ENCODE data around the gene TXNRD1. TPM values are rescaled to one million over a fixed set of nuclear protein-coding genes. Genes with fewer than 3 reads are reported as not detected.

Gene TXNRD1
- total and polyA plus RNA-seq, 9 donors, result 45.0 to 157 (median 77.4) TPM

DNA sequence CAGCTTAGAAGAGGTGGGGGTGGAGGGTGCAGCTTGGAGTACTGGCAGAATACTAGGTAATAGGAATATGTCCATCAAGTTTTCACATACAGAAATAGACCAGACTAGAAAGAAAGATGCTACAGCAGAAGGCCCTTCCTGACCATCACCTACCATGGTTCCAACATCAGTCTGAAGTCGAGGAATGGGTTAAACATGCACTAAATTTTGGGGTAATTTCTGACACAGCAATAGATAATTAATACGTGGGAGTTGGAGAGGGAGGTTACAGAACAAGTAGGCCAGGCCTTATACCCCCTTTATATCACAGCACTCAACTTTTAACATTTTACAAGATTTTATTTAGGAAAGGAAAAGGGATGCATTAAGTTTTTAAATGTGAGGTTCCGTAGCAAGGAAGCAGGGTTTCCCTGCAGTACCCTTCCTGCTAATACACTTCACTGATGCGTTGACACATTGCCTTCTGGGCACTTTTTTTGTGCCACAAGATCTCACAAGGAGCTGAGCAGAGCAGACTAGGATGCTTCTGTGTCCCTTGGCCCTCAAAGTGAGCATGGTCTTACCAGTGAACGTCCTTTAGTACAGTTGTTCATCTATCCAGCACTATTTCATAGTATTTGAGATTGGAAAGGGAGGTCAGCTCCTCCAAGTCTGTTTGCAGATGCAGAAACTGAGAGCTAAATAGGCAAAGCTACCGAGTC is 138.7 kb downstream of the TXNRD1 start:
- WGBS, 3 donors, result 56 to 65% (median 57%) methylated on average over 6 of the region's 6 CpGs
- intact Hi-C loops (cut with DNase I), result loop anchor here in 1 of 4 donors (10.0 kb wide), 1 partner anchor 150 kb away; no protein-coding TSS in a partner anchor

DNA sequence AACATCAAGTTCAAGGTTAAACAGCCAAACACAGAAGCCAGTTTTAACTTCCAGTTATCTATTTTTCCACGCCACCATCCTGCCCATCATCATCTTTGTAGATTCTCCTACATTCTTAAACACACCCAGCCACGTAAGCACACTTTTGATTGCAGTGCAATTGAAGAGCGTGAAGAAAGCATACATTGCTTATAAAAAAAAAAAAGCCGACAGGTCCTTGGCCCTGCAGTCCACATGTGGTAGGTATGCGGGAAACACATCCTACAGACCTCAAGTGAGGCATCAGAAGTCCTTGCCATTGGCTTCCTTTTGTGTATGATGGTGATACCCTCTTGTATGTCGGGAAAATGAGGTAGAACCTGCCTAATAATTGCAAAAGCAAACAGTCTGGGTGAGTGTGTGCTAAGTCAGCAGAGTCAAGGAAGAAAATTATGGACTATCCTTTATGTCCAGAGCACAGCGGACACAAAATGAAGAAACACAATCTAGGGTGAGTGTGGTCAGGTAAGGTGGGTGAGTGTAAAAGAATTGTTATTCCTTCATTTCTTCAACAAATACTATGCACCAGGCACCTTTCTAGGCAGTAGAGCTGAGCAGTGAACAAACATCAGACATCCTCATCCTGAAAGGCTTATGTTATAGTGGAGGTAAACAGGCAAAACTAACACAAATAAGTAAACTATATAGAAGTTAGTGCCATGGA is 139.4 kb downstream of the TXNRD1 start:
- Histone ChIP-seq H3K4me1 (ENCODE audit: insufficient read depth) (peaks cover 2% of the 10 kb centered on the region), H3K36me3 (no peaks in the 10 kb centered on the region), H3K4me3 (no peak overlapping the region), H3K9me3 (no peaks in the 10 kb centered on the region), H3K27me3 (no peaks in the 10 kb centered on the region), H3K27ac (no peak overlapping the region)
- WGBS, 3 donors, result 78 to 89% (median 87%) methylated on average over 7 of the region's 7 CpGs
- intact Hi-C loops (cut with DNase I), result loop anchor here in 2 of 4 donors (5.0 to 10.0 kb wide), 2 partner anchors 150 to 153 kb away; no protein-coding TSS in a partner anchor
- TF ChIP-seq EP300 (IDR thresholded peaks at IDR 0.05) (no peak), POLR2A (IDR thresholded peaks at IDR 0.05) (no peak)
- TF ChIP-seq, protein P1, sequence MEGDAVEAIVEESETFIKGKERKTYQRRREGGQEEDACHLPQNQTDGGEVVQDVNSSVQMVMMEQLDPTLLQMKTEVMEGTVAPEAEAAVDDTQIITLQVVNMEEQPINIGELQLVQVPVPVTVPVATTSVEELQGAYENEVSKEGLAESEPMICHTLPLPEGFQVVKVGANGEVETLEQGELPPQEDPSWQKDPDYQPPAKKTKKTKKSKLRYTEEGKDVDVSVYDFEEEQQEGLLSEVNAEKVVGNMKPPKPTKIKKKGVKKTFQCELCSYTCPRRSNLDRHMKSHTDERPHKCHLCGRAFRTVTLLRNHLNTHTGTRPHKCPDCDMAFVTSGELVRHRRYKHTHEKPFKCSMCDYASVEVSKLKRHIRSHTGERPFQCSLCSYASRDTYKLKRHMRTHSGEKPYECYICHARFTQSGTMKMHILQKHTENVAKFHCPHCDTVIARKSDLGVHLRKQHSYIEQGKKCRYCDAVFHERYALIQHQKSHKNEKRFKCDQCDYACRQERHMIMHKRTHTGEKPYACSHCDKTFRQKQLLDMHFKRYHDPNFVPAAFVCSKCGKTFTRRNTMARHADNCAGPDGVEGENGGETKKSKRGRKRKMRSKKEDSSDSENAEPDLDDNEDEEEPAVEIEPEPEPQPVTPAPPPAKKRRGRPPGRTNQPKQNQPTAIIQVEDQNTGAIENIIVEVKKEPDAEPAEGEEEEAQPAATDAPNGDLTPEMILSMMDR (IDR thresholded peaks at IDR 0.05), result no peak
- no peak for DNase-seq

More for the DNA sequence above, 138.7 kb downstream of the TXNRD1 start:
- H3K4me1 ChIP-seq (ENCODE audit: insufficient read depth), result peaks cover 2% of the 10 kb centered on the region
- no peaks in the 10 kb centered on the region for H3K9me3 ChIP-seq
- no peak overlapping the region for H3K4me3 ChIP-seq
- no peaks in the 10 kb centered on the region for H3K36me3 ChIP-seq
- H3K27ac ChIP-seq, result no peak overlapping the region
- TF ChIP-seq POLR2A (IDR thresholded peaks at IDR 0.05) (no peak), EP300 (IDR thresholded peaks at IDR 0.05) (no peak)
- TF ChIP-seq, protein P1 (IDR thresholded peaks at IDR 0.05), result no peak
- no peaks in the 10 kb centered on the region for H3K27me3 ChIP-seq
- no peak for DNase-seq

DNA sequence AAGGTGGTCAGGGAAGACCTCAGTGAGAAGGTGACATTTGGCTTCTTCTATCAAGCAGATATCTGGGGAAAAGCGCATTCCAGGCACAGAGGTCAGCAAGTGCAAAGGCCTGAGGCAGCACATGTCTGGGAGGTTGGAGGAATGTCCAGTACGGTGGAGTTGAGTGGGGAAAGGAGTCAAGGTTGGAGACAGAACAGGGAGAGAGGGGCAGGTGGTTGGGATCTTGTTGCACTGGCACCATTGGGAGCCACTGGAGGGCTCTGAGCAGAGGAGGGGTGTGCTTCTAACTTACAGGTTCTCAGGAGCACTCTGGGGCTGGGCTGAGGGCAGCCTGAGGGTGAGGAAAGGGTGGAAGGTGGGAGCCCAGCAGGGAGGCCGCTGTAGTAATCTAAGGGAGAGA is 140.1 kb downstream of the TXNRD1 start:
- DNase-seq, result no peak
- WGBS, 3 donors, result 80 to 83% (median 82%) methylated on average over 3 of the region's 3 CpGs

DNA sequence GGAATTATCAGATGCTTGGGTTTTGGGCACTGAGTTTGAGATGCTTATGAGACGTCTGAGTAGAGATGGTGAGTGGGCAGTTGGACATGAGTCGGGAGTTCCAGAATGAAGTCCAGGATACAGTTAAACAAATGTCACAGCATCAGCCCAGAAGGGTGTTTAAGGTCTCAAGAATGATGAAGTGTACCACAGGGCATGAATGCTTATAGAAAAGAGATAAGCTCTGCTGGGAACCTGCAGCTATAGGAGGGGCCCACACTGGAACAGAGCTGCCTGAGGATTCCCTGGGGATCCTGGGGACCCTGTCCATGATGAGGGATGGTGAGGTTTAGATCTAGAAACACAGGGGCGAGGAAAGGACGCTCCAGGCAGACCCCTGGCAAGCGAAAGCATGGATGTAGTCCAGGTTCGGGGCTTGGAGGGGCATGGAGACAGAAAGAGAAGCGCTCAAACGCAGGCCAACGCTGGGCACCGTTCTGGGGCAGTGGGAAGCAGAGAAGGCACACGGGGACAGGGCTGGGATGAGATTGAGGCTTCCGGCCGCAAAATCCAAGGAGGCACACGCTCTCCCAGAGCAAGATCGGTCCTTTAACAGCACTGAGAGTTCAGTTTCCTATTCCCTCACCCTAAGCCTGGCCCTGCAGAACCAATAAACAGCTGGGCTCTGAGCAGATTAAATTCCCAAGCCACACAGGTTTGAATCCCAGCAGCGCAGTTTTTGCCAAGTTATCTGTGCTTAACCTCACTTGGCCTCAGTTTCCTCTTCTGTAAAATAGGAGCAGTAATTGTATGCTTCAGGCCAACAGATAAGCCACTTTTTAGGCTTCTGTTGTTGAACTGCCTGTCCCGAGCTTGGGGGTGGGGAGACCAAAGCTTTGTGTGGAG is 140.9 kb downstream of the TXNRD1 start:
- intact Hi-C loops (cut with DNase I), result loop anchor here in 3 of 4 donors (2.0 to 10.0 kb wide), 3 partner anchors 142 to 154 kb away; partner anchors contain the start of gene TXNRD1 (in 1 of the 3)
- Histone ChIP-seq H3K4me1 (ENCODE audit: insufficient read depth) (peaks cover 2% of the 10 kb centered on the region), H3K27me3 (no peaks in the 10 kb centered on the region), H3K36me3 (no peaks in the 10 kb centered on the region), H3K4me3 (no peak overlapping the region), H3K27ac (no peak overlapping the region), H3K9me3 (no peaks in the 10 kb centered on the region)
- TF ChIP-seq EP300 (IDR thresholded peaks at IDR 0.05) (no peak), POLR2A (IDR thresholded peaks at IDR 0.05) (no peak)
- TF ChIP-seq, protein P1 (IDR thresholded peaks at IDR 0.05), result no peak
- no peak for DNase-seq
- WGBS, 3 donors, result 73 to 76% (median 75%) methylated on average over 17 of the region's 17 CpGs

More for the DNA sequence above, 140.1 kb downstream of the TXNRD1 start:
- Histone ChIP-seq H3K4me3 (no peak overlapping the region), H3K9me3 (no peaks in the 10 kb centered on the region), H3K27me3 (no peaks in the 10 kb centered on the region), H3K36me3 (no peaks in the 10 kb centered on the region), H3K27ac (no peak overlapping the region), H3K4me1 (ENCODE audit: insufficient read depth) (peaks cover 2% of the 10 kb centered on the region)
- intact Hi-C loops (cut with DNase I), result loop anchor here in 3 of 4 donors (2.0 to 10.0 kb wide), 3 partner anchors 141 to 153 kb away; partner anchors contain the start of gene TXNRD1 (in 1 of the 3)
- TF ChIP-seq POLR2A (IDR thresholded peaks at IDR 0.05), result no peak
- no peak for TF ChIP-seq EP300 (IDR thresholded peaks at IDR 0.05)

Data from ovary (tissue), 9 donors.